Naive thymus-derived CD4-positive, alpha-beta T cell (primary cell): ENCODE results near the gene LACTBL1. TPM values are rescaled to one million over a fixed set of nuclear protein-coding genes. Genes with fewer than 3 reads are reported as not detected.
"Not testable (repeated sequence)": the region's sequence is repeated elsewhere in the genome, so short reads cannot be mapped to it uniquely, and the experiment has no call there.

Source experiments
- ATAC-seq: fragments of 150-1000 bp; cut with Tn5 transposase; 2 replicates; pipeline ENCODE4 v1.10.0; 2021; ENCODE audit warnings: mild to moderate bottlenecking, moderate library complexity
- CTCF ChIA-PET: fragments of 350-600 bp; sonication (Branson Sonifier 250); formaldehyde crosslinking; loops from one replicate; lab custom pipeline; 2021; ENCODE audit warnings: antibody characterized with exemption; lab: Charles Lee
- POLR2A ChIA-PET: fragments of 350-600 bp; sonication (Branson Sonifier 250); formaldehyde crosslinking; loops from one replicate; lab custom pipeline; 2021; ENCODE audit warnings: antibody characterized with exemption, inconsistent platforms; lab: Charles Lee
- DNase-seq, 9 donors: peaks; one replicate each; pipeline versions ENCODE4 v3.0.0 to v3.0.0-alpha.2; 2020 to 2022; ENCODE audit warnings: mixed read lengths in 1 of 9
- H3K27ac ChIP-seq: one replicate; pipeline ENCODE4 v1.7.0; 2013; ENCODE audit warnings: mild to moderate bottlenecking, low read depth, low read length, moderate library complexity
- H3K27me3 ChIP-seq, 2 donors: one replicate each; pipeline ENCODE4 v1.7.0; 2013; ENCODE audit warnings: low read length in 2 of 2, mild to moderate bottlenecking in 2 of 2, moderate library complexity in 2 of 2; ENCODE audit not compliant: control insufficient read depth in 2 of 2, insufficient read depth in 2 of 2
- H3K36me3 ChIP-seq, 3 experiments: 1 replicate in 2 of 3; 2 replicates in 1 of 3; pipeline ENCODE4 v1.7.0; 2013; ENCODE audit warnings: low read length in 3 of 3, mild to moderate bottlenecking in 3 of 3, moderate library complexity in 1 of 3; ENCODE audit not compliant: insufficient read depth in 3 of 3, control insufficient read depth in 2 of 3
- H3K4me1 ChIP-seq, 2 donors: one replicate each; pipeline ENCODE4 v1.7.0; 2013; ENCODE audit warnings: low read length in 2 of 2, mild to moderate bottlenecking in 2 of 2, moderate library complexity in 1 of 2; ENCODE audit not compliant: control insufficient read depth in 2 of 2, insufficient read depth in 2 of 2
- H3K4me3 ChIP-seq: 2 replicates; pipeline ENCODE4 v1.7.0; 2013; ENCODE audit warnings: mild to moderate bottlenecking, low read length
- H3K9me3 ChIP-seq, 3 experiments: 1 replicate in 2 of 3; 2 replicates in 1 of 3; pipeline ENCODE4 v1.7.0; 2013; ENCODE audit warnings: low read length in 3 of 3; ENCODE audit not compliant: control insufficient read depth in 2 of 3
- H3K27ac Mint-ChIP-seq, 9 donors: one replicate each; pipeline ENCODE4 v1.8.0; 2020 to 2022; ENCODE audit warnings: mixed read lengths in 9 of 9, mild to moderate bottlenecking in 8 of 9, moderate library complexity in 5 of 9, inconsistent platforms in 2 of 9
- H3K27me3 Mint-ChIP-seq, 5 donors: one replicate each; pipeline ENCODE4 v1.8.0; 2021 to 2022; ENCODE audit warnings: mixed read lengths in 5 of 5, mild to moderate bottlenecking in 1 of 5
- H3K36me3 Mint-ChIP-seq, 5 donors: one replicate each; pipeline ENCODE4 v1.8.0; 2020 to 2022; ENCODE audit warnings: mixed read lengths in 5 of 5, mild to moderate bottlenecking in 3 of 5, inconsistent platforms in 1 of 5
- H3K4me1 Mint-ChIP-seq, 7 donors: one replicate each; pipeline ENCODE4 v1.8.0; 2020 to 2022; ENCODE audit warnings: mixed read lengths in 7 of 7, mild to moderate bottlenecking in 3 of 7, inconsistent platforms in 1 of 7
- H3K4me3 Mint-ChIP-seq, 10 donors: one replicate each; pipeline ENCODE4 v1.8.0; 2020 to 2022; ENCODE audit warnings: mild to moderate bottlenecking in 10 of 10, mixed read lengths in 10 of 10, moderate library complexity in 6 of 10, inconsistent platforms in 2 of 10
- H3K9me3 Mint-ChIP-seq, 11 donors: one replicate each; pipeline ENCODE4 v1.8.0; 2020 to 2022; ENCODE audit warnings: mixed read lengths in 11 of 11, mild to moderate bottlenecking in 4 of 11, inconsistent platforms in 1 of 11, moderate library complexity in 1 of 11
- intact Hi-C, 2 donors: fragments of 100-400 bp; cut with micrococcal nuclease; formaldehyde crosslinking; loops; one replicate each; pipeline ENCODE4 v1.15.1; 2023
- polyA plus RNA-seq, 2 donors: library from polyadenylated mRNA; unstranded; fragments of 300-500 nt; fragmentation: Illumina TruSeq; gene quantifications; one replicate each; pipeline ENCODE4 v1.2.3, GENCODE V29; 2021
- total RNA-seq, 6 experiments: library from RNA in 5 of 6; stranded (reverse) in 5 of 6; gene quantifications; 1 replicate in 5 of 6; 2 replicates in 1 of 6; pipeline ENCODE4 v1.2.3 and lab custom pipeline; 2021 to 2026

The LACTBL1 gene
- total and polyA plus RNA-seq, 7 experiments from 2014 or later: not detected

DNA sequence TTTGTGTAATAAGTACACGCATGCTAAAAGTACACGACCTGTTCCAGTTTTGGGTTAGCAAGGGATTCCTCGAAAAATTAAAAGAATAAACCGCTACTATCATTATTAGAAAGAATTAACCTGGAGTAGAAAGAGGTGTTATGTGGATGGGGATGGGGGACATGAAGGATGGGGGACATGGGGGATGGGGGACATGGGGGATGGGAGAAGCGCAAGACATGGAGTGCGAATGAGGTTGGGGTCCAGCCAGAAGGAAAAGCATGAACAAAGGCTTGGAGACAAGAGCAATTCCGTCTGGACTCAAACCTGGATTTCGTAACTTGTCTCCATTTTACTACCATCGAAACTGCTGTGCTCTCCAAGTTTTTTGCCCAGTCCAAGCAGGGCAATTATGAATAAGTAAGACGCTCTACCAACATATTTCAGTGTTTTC lies 46.0 kb upstream of the LACTBL1 start:
- Histone ChIP-seq H3K36me3 (peaks cover 0 to 7% (median 0%) of the 10 kb centered on the region in 3 experiments), H3K27me3 (no peaks in the 10 kb centered on the region), H3K4me1 (peaks cover 4 to 14% of the 10 kb centered on the region in 2 donors), H3K27ac (peak overlapping the region; percentile 76), H3K9me3 (no peaks in the 10 kb centered on the region), H3K4me3 (peak overlapping the region; percentile 84)
- CTCF ChIA-PET: interaction anchor here (0.6 kb wide), 1 partner anchor 674 kb away, joined by 3 read pairs; no protein-coding TSS in a partner anchor
- POLR2A ChIA-PET: interaction anchor here (0.7 to 0.8 kb wide), 2 partner anchors 9 to 40 kb away, joined by 3 read pairs; no protein-coding TSS in a partner anchor
- Mint-ChIP-seq H3K27me3 (no peaks in the 10 kb centered on the region), H3K36me3 (peaks cover 3 to 18% (median 10%) of the 10 kb centered on the region in 5 donors), H3K4me3 (peak overlapping the region; percentile 87 to 98 (median 98)), H3K27ac (peak overlapping the region; percentile 86 to 98 (median 93)), H3K4me1 (peaks cover 16 to 46% (median 41%) of the 10 kb centered on the region in 7 donors), H3K9me3 (peaks cover 0 to 12% (median 5%) of the 10 kb centered on the region in 11 donors)
- DNase-seq (no peak), ATAC-seq (no peak)
- intact Hi-C loops: loop anchor here (1.0 to 10.0 kb wide), 7 partner anchors 150 to 1234 kb away; partner anchors contain the start of genes LUZP1 (in 1 of the 2), LYPLA2 (in 1 of the 2), RPL11 (in 1 of the 2) and SRSF10 (in 1 of the 2)

DNA sequence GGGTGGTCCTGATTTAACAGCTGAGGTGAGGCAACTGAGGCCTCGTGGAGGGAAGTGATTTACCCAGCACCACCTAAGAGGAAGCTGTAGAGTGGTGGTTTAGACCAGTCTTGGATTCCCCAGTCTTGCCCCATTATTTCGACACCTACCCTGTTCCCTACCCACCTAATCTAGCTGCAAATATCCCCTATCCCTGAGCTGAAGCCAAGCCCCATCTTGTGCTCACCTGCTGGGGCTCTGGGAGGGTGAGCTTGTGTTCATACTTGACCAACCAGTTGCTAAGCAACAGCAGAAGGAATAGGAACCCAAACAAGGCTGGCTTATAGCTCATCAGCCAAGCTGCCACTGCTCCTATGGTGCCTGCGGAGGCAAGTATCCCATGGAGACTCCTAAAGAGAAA lies 41.0 kb upstream of the LACTBL1 start:
- CTCF ChIA-PET: no interaction called here
- Mint-ChIP-seq H3K9me3 (no peaks in the 10 kb centered on the region), H3K27me3 (no peaks in the 10 kb centered on the region), H3K4me3 (no peak overlapping the region), H3K4me1 (peaks cover 5 to 7% (median 7%) of the 10 kb centered on the region in 7 donors), H3K27ac (no peak overlapping the region), H3K36me3 (no peaks in the 10 kb centered on the region)
- Histone ChIP-seq H3K4me1 (peaks cover 0 to 3% of the 10 kb centered on the region in 2 donors), H3K27me3 (no peaks in the 10 kb centered on the region), H3K4me3 (no peak overlapping the region), H3K36me3 (no peaks in the 10 kb centered on the region), H3K27ac (no peak overlapping the region), H3K9me3 (no peaks in the 10 kb centered on the region)
- intact Hi-C loops: loop anchor here in 1 of 2 donors (10.0 kb wide), 1 partner anchor 1229 kb away; the partner anchor contains the start of gene USP48
- POLR2A ChIA-PET: interaction anchor here (0.6 kb wide), 1 partner anchor 41 kb away, joined by 3 read pairs; no protein-coding TSS in a partner anchor
- DNase-seq: no peak
- ATAC-seq: peak; percentile 37

DNA sequence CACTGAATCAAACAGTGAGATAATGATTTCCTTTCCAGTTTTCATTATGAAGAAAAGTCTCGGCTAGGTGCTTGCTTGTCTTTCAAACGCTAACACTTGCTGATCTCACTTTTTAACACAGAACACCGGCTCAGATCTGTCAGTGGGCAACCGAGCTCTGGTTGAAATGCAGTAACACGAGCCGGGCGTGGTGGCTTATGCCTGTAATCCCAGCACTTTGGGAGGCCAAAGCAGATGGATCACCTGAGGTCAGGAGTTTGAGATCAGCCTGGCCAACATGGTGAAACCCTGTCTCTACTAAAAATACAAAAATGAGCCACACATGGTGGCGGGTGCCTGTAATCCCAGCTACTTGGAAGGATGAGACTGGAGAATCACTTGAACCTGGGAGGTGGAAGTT lies 37.4 kb upstream of the LACTBL1 start:
- POLR2A ChIA-PET, CTCF ChIA-PET: not testable (repeated sequence)
- intact Hi-C loops: loop anchor here in 1 of 2 donors (10.0 kb wide), 1 partner anchor 1225 kb away; the partner anchor contains the start of gene USP48

DNA sequence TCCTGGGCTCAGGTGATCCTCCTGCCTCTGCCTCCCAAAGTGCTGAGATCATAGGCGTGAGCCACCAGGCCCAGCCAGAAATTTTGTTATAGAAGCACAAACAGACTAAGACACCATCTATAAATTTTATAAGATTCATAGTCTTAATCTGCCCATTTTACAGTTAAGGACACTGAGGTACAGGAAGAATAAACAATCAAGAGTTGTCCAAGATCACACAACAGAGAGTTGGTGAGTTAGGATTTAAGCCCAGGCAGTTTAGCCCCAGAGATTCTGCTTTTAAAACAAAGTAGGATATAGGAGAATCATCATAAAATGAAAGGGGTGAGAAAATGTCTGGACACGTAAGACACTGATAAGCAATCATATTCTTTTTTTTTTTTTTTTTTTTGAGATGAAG lies 36.2 kb upstream of the LACTBL1 start:
- H3K4me3 Mint-ChIP-seq: no peak overlapping the region
- H3K27ac ChIP-seq: no peak overlapping the region
- H3K9me3 ChIP-seq: no peaks in the 10 kb centered on the region
- H3K4me1 Mint-ChIP-seq: no peaks in the 10 kb centered on the region
- intact Hi-C loops: no loop called here
- no peaks in the 10 kb centered on the region for H3K27me3 ChIP-seq
- no peaks in the 10 kb centered on the region for H3K36me3 Mint-ChIP-seq
- CTCF ChIA-PET: no interaction called here
- no peaks in the 10 kb centered on the region for H3K4me1 ChIP-seq
- no peaks in the 10 kb centered on the region for H3K36me3 ChIP-seq
- ATAC-seq (no peak), DNase-seq (no peak)
- H3K9me3 Mint-ChIP-seq: no peaks in the 10 kb centered on the region
- H3K4me3 ChIP-seq: no peak overlapping the region
- peaks cover 0 to 5% (median 4%) of the 10 kb centered on the region in 5 donors for H3K27me3 Mint-ChIP-seq
- H3K27ac Mint-ChIP-seq: no peak overlapping the region
- POLR2A ChIA-PET: no interaction called here

More for the DNA sequence above, 37.4 kb upstream of the LACTBL1 start:
- H3K36me3 Mint-ChIP-seq, ATAC-seq, DNase-seq, H3K27ac Mint-ChIP-seq, H3K4me1 Mint-ChIP-seq, H3K4me3 Mint-ChIP-seq, H3K36me3 ChIP-seq, H3K27me3 ChIP-seq, H3K27me3 Mint-ChIP-seq, H3K9me3 ChIP-seq, H3K4me3 ChIP-seq, H3K27ac ChIP-seq, H3K4me1 ChIP-seq, H3K9me3 Mint-ChIP-seq: not testable (repeated sequence)

DNA sequence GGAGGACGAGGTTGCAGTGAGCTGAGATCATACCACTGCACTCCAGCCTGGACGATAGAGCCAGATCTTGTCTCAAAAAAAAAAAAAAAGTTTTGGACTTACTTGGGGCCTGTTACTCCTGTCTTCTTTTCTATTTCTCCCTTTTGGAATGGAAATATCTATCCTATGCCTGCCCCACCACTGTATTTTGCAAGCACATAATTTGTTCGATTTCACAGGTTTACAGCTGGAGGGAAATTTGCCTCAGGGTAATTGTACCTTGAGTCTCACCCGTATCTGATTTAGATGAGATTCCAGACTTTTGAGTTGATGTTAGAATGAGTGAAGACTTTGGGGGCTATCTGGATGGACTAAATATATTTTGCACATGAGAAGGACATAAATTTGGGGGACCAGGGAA lies 34.4 kb upstream of the LACTBL1 start:
- Mint-ChIP-seq H3K9me3 (no peaks in the 10 kb centered on the region), H3K27ac (no peak overlapping the region), H3K36me3 (no peaks in the 10 kb centered on the region), H3K27me3 (peaks cover 0 to 10% (median 4%) of the 10 kb centered on the region in 5 donors), H3K4me3 (no peak overlapping the region), H3K4me1 (no peaks in the 10 kb centered on the region)
- no peaks in the 10 kb centered on the region for H3K27me3 ChIP-seq
- ATAC-seq (no peak), DNase-seq (no peak)
- H3K9me3 ChIP-seq: no peaks in the 10 kb centered on the region
- H3K27ac ChIP-seq: no peak overlapping the region
- no peaks in the 10 kb centered on the region for H3K36me3 ChIP-seq
- POLR2A ChIA-PET: no interaction called here
- CTCF ChIA-PET: interaction anchor here (0.7 kb wide), 1 partner anchor 12 kb away, joined by 3 read pairs; no protein-coding TSS in a partner anchor
- no peaks in the 10 kb centered on the region for H3K4me1 ChIP-seq
- no peak overlapping the region for H3K4me3 ChIP-seq
- intact Hi-C loops: no loop called here

DNA sequence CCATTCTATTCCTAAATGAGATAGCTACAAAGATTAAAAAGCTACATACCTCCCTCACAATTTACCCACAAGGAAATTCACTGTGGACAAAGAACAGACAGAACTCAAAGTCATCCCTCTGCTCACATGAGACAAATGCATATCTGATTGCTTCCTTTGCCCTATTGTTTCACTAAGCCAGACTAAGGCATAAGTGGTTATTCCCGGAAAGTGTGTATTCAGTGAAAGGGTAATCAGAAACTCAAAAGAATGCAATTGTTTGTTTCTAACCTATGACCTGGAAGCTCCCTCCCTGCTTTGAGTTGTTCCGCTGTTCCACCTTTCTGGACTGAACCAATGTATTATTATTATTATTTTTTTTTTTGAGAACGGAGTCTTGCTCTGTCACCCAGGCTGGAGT lies 32.1 kb upstream of the LACTBL1 start:
- H3K4me3 Mint-ChIP-seq, H3K9me3 Mint-ChIP-seq, H3K4me3 ChIP-seq, H3K27ac ChIP-seq, H3K27me3 ChIP-seq, CTCF ChIA-PET, H3K9me3 ChIP-seq, POLR2A ChIA-PET, ATAC-seq, DNase-seq, H3K27me3 Mint-ChIP-seq, H3K4me1 ChIP-seq, H3K36me3 ChIP-seq, H3K36me3 Mint-ChIP-seq, H3K4me1 Mint-ChIP-seq, intact Hi-C loops: not testable (repeated sequence)
- H3K27ac Mint-ChIP-seq: peak overlapping the region in 1 of 9 donors; percentile 33

DNA sequence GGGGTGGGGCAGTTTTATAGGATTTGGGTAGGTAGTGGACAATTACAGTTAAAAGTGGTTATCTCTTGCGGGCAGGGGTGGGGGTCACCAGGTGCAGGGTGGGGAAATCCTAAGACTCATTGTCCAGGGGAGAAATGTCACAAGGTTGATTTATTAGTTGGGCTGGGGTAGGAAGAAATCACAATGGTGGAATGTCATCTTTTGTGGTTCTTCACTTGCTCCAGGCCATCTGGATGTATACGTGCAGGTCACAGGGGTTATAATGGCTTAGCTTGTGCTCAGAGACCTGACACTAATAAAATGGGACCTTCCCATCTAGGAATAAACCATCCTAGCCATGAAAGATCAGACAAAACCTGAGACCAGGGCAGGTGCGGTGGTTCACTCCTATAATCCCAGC lies 31.4 kb upstream of the LACTBL1 start:
- intact Hi-C loops: no loop called here
- no peaks in the 10 kb centered on the region for H3K9me3 Mint-ChIP-seq
- no peaks in the 10 kb centered on the region for H3K4me1 Mint-ChIP-seq
- H3K36me3 Mint-ChIP-seq: no peaks in the 10 kb centered on the region
- H3K27me3 Mint-ChIP-seq: peaks cover 0 to 10% (median 4%) of the 10 kb centered on the region in 5 donors
- ATAC-seq (no peak), DNase-seq (no peak)
- no peaks in the 10 kb centered on the region for H3K4me1 ChIP-seq
- ChIA-PET POLR2A (no interaction called here), CTCF (no interaction called here)
- no peaks in the 10 kb centered on the region for H3K27me3 ChIP-seq
- H3K4me3 Mint-ChIP-seq: no peak overlapping the region
- H3K36me3 ChIP-seq: no peaks in the 10 kb centered on the region
- H3K4me3 ChIP-seq: no peak overlapping the region
- H3K27ac ChIP-seq: no peak overlapping the region
- H3K27ac Mint-ChIP-seq: no peak overlapping the region
- peaks cover 0 to 8% (median 0%) of the 10 kb centered on the region in 3 experiments for H3K9me3 ChIP-seq
